BLaER1 treated with 17β-estradiol and CSF1 and Interleukin-3, amounts not matched to agents 10 nM and 100 nM (cell line): ENCODE results near the gene BCLAF3.

Source experiments
- H3K27ac ChIP-seq, 11 experiments: shearing (Covaris generic); formaldehyde crosslinking; 2 replicates each; pipeline ENCODE4 v1.8.1; 2022
- H3K27me3 ChIP-seq, 11 experiments: shearing (Covaris generic); formaldehyde crosslinking; 2 replicates each; pipeline ENCODE4 v1.8.1; 2022
- H3K36me3 ChIP-seq, 11 experiments: shearing (Covaris generic); formaldehyde crosslinking; 2 replicates each; pipeline ENCODE4 v1.8.1; 2022
- H3K4me1 ChIP-seq, 10 experiments: shearing (Covaris generic); formaldehyde crosslinking; 2 replicates each; pipeline ENCODE4 v1.8.1; 2022
- H3K4me2 ChIP-seq, 11 experiments: shearing (Covaris generic); formaldehyde crosslinking; 2 replicates each; pipeline ENCODE4 v1.8.1; 2022
- H3K4me3 ChIP-seq, 10 experiments: shearing (Covaris generic); formaldehyde crosslinking; 2 replicates each; pipeline ENCODE4 v1.8.1; 2022
- H3K9ac ChIP-seq, 11 experiments: shearing (Covaris generic); formaldehyde crosslinking; 2 replicates each; pipeline ENCODE4 v1.8.1; 2022
- H3K9me3 ChIP-seq, 11 experiments: shearing (Covaris generic); formaldehyde crosslinking; replicated peaks in 1 of 11; 2 replicates each; pipeline ENCODE4 v1.8.1; 2022
- H4K20me1 ChIP-seq, 11 experiments: shearing (Covaris generic); formaldehyde crosslinking; 2 replicates each; pipeline ENCODE4 v1.8.1; 2022
- Cebpa-rat ChIP-seq, 11 experiments: shearing (Covaris generic); IDR thresholded peaks; 2 replicates each; pipeline ENCODE4 v1.8.1; 2022

The BCLAF3 gene

DNA sequence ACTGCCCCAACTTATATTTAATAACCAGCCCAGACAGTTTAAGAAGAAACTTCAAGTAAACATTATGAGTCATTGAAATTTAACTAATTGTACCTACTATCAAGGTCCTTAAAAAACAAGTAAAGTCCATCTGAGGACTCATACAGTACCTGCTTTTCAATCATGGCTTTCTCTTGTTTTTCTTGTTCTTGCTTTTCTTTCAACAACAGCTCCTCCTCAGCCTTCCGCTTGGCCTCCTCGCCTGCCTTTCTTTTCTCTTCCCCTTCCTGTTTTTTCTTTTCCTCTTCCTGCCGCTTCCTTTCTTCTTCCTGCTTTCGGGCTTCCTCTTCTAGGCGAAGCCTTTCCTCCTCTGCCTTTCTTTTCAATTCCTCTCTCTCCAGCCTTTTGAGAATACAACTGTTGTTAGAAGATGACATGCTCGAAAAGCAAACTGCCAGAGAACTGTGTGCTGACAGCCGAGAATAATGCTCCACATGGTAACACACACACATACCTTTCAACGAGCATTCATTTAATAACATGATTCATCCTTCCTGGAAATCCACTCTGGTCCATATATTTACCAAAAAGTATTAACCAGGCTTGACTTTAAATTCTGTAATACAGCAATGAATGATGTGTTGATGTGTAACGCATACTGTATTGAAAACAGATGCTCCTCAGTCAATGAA is 25.2 kb upstream of the BCLAF3 start:
- H3K4me2 ChIP-seq: 0 out of 22 replicates have a peak overlapping the region, but pooled peaks of 1 of the 11 experiments have one; percentile 14
- no peak overlapping the region for H3K9ac ChIP-seq
- no peaks in the 10 kb centered on the region for H4K20me1 ChIP-seq
- no peak overlapping the region for H3K27ac ChIP-seq
- peaks cover 0 to 11% (median 0%) of the 10 kb centered on the region in 11 experiments; a peak in 3 of 22 replicates for H3K36me3 ChIP-seq
- no peaks in the 10 kb centered on the region for H3K27me3 ChIP-seq
- TF ChIP-seq Cebpa-rat (IDR thresholded peaks at IDR 0.05): no peak
- peaks cover 0 to 18% (median 9%) of the 10 kb centered on the region in 10 experiments; a peak in 9 of 20 replicates for H3K4me1 ChIP-seq
- H3K9me3 ChIP-seq: peaks cover 51 to 86% (median 67%) of the 10 kb centered on the region in 11 experiments
- H3K4me3 ChIP-seq: peak overlapping the region in 3 of 10 experiments; percentile 4 to 20 (median 18); a peak in 3 of 20 replicates

DNA sequence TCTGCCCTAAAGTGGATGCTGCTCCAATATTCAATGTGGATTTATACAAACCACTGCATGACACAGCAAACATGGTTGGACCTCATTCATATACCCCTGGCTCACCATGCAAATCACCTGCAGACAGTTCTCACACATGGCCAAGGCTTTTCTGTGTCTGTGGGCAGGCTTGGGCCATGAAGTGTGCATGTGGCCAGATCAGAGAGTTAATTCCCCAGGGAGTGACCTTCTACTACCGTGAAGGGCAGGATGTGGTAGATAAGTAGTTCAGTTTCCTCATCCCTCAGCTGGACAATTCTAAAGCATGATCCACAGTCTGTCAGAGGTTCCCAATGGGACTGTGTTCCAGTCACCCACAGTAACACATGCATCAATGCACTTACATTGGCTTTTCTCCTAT is 24.6 kb upstream of the BCLAF3 start:
- peaks cover 50 to 79% (median 62%) of the 10 kb centered on the region in 11 experiments for H3K9me3 ChIP-seq
- H3K4me3 ChIP-seq: peak overlapping the region in 3 of 10 experiments; percentile 4 to 20 (median 18); a peak in 3 of 20 replicates
- H4K20me1 ChIP-seq: no peaks in the 10 kb centered on the region
- no peak for TF ChIP-seq Cebpa-rat (IDR thresholded peaks at IDR 0.05)
- peak overlapping the region in 2 of 11 experiments; percentile 8 to 14; a peak in 2 of 22 replicates for H3K4me2 ChIP-seq
- H3K4me1 ChIP-seq: peaks cover 0 to 19% (median 9%) of the 10 kb centered on the region in 10 experiments; a peak in 9 of 20 replicates
- H3K27me3 ChIP-seq: no peaks in the 10 kb centered on the region
- H3K27ac ChIP-seq: no peak overlapping the region
- peaks cover 0 to 11% (median 0%) of the 10 kb centered on the region in 11 experiments; a peak in 3 of 22 replicates for H3K36me3 ChIP-seq
- H3K9ac ChIP-seq: no peak overlapping the region

DNA sequence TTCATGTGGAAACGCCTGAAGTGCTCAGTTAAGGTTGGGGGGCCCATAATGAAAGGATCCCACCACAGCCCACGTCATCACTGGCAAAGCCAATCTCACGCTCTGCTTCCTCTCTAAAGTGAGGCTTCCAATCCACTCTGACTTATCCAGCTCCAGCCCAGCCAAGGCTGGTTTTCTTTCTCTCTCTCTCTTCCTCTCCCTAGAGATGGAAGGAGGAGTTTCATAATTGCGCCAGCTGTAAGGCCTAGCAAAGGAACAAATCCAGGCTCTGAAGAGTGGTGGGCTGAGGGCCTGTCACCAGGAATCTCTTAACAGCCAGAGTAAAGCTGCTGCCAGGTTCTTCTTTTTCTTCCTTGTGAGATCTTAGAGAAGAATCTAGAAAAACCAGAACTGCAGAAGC is 20.7 kb upstream of the BCLAF3 start:
- Histone ChIP-seq H3K27ac (no peak overlapping the region), H3K4me1 (peaks cover 0 to 25% (median 11%) of the 10 kb centered on the region in 10 experiments; a peak in 10 of 20 replicates), H3K4me3 (no peak overlapping the region), H3K36me3 (peaks cover 0 to 11% (median 0%) of the 10 kb centered on the region in 11 experiments; a peak in 3 of 22 replicates), H3K4me2 (peak overlapping the region in 6 of 11 experiments; percentile 4 to 41 (median 20); a peak in 7 of 22 replicates), H3K27me3 (no peaks in the 10 kb centered on the region), H4K20me1 (no peaks in the 10 kb centered on the region), H3K9ac (no peak overlapping the region; a peak in 1 of 22 replicates), H3K9me3 (peaks cover 29 to 46% (median 31%) of the 10 kb centered on the region in 11 experiments)
- TF ChIP-seq Cebpa-rat (IDR thresholded peaks at IDR 0.05): no peak

DNA sequence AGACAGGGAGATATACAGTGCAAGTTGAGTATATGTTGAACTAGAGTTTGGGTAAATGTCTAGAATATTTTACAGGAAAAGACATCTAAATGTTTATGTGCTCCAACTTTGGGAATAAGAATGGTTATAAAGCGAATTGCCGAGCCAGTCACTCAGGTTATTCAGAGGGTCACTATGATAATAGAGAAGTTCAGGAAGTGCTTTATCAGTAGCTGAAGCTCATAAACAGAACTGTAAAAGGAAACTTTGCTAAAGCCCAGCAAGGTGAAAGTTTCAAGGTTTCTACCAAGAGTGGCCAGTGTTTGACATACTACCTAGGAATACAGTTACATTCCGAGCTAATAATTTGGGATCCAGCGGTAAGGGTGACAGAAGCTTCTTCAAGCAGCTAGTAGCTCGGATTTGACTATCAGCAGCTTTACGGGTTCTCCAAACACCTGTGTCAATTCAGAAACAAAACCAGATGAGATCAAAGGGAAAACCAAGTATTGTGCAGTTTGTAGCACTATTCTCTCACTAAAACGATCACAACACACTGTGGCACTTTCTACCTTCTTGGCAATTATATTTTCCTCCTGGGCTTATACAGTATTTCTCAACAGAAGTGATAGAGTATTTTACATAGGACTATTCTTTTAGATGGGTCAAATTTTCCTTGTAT is 17.2 kb upstream of the BCLAF3 start:
- H3K4me1 ChIP-seq: peaks cover 0 to 17% (median 9%) of the 10 kb centered on the region in 10 experiments; a peak in 8 of 20 replicates
- peaks cover 0 to 11% (median 5%) of the 10 kb centered on the region in 11 experiments; a peak in 9 of 22 replicates for H3K9me3 ChIP-seq
- no peak overlapping the region for H3K4me3 ChIP-seq
- no peaks in the 10 kb centered on the region for H3K27me3 ChIP-seq
- H3K4me2 ChIP-seq: no peak overlapping the region; a peak in 1 of 22 replicates
- H3K36me3 ChIP-seq: no peaks in the 10 kb centered on the region
- no peaks in the 10 kb centered on the region for H4K20me1 ChIP-seq
- no peak overlapping the region for H3K9ac ChIP-seq
- no peak for TF ChIP-seq Cebpa-rat (IDR thresholded peaks at IDR 0.05)
- H3K27ac ChIP-seq: no peak overlapping the region

DNA sequence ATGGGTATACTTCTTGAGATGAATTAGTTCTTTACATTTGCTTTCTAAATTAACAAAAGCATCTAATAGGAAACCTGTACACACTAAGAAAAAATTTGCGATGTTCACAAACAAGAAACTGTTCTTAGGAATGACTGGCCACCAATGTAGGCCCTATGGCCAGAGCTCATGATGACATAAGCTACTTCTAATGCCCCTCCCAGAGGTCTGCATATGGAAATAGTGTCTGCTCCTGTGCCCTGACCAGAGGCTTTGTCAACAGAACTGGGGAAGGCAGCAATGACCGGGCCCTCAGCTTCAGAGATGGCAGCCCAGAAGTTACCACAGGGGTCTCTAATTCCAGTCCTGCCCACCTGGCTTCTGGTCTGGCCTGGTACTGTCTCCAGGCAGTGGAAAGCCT is 15.0 kb upstream of the BCLAF3 start:
- no peaks in the 10 kb centered on the region for H4K20me1 ChIP-seq
- no peak overlapping the region for H3K9ac ChIP-seq
- no peak overlapping the region for H3K27ac ChIP-seq
- TF ChIP-seq Cebpa-rat (IDR thresholded peaks at IDR 0.05): no peak
- H3K36me3 ChIP-seq: no peaks in the 10 kb centered on the region
- H3K4me3 ChIP-seq: no peak overlapping the region
- H3K9me3 ChIP-seq: peaks cover 0 to 9% (median 0%) of the 10 kb centered on the region in 11 experiments; a peak in 3 of 22 replicates
- H3K4me1 ChIP-seq: peaks cover 0 to 8% (median 0%) of the 10 kb centered on the region in 10 experiments; a peak in 3 of 20 replicates
- H3K4me2 ChIP-seq: no peak overlapping the region
- no peaks in the 10 kb centered on the region for H3K27me3 ChIP-seq

DNA sequence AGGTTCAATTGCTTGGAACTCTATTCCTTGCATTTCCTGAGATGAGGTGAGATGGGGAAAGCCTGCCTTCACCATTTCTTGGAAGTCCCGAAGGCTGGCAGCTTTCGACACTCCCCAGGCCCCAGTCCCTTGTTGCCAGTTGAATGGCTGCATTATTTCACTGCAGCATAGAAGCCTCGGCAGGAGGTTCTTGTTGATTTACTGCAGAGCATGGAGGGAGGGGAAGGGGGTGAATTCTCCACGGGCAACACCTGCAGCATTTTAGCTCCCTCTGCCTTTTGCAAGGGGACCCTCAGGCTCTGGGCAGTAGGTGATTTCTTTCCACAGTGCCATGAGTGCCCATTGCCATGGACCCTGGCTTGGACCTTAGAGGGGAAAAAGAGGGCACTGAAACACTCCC is 10.7 kb upstream of the BCLAF3 start:
- no peak overlapping the region for H3K27ac ChIP-seq
- H4K20me1 ChIP-seq: no peaks in the 10 kb centered on the region
- TF ChIP-seq Cebpa-rat (IDR thresholded peaks at IDR 0.05): no peak
- H3K4me3 ChIP-seq: no peak overlapping the region
- H3K4me2 ChIP-seq: no peak overlapping the region
- H3K9me3 ChIP-seq: peaks cover 0 to 9% (median 0%) of the 10 kb centered on the region in 11 experiments; a peak in 3 of 22 replicates
- H3K9ac ChIP-seq: no peak overlapping the region
- peaks cover 0 to 11% (median 6%) of the 10 kb centered on the region in 10 experiments; a peak in 10 of 20 replicates for H3K4me1 ChIP-seq
- H3K36me3 ChIP-seq: no peaks in the 10 kb centered on the region
- no peaks in the 10 kb centered on the region for H3K27me3 ChIP-seq

DNA sequence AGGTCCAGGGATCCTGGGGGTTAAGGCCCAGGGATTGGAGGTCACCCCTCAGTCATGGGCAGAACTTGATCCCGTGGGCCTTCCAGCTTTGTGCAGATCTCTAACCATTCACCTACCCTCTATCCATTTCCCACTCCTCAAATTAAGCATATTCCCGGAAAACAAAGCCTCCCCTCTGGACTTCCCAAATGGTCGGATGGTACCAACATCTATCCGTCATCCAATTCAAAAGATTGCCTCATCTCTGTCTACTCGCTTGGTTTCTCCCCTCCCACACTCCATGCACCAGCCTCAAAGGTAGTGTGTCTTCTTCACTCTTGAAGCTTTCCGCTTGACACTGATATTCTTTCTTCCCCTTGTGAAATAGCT is 473 bp upstream of the BCLAF3 start:
- Histone ChIP-seq H4K20me1 (peaks cover 0 to 11% (median 0%) of the 10 kb centered on the region in 11 experiments; a peak in 4 of 22 replicates), H3K9me3 (peaks cover 0 to 6% (median 4%) of the 10 kb centered on the region in 11 experiments; a peak in 6 of 22 replicates), H3K27me3 (no peaks in the 10 kb centered on the region), H3K4me1 (peaks cover 4 to 19% (median 8%) of the 10 kb centered on the region in 10 experiments; a peak in 10 of 20 replicates), H3K4me3 (peak overlapping the region in 9 of 10 experiments; percentile 30 to 83 (median 44); a peak in 15 of 20 replicates), H3K36me3 (no peaks in the 10 kb centered on the region), H3K4me2 (peak overlapping the region; percentile 32 to 64 (median 52)), H3K9ac (peak overlapping the region in 6 of 11 experiments; percentile 22 to 80 (median 54); a peak in 7 of 22 replicates), H3K27ac (peak overlapping the region in 9 of 11 experiments; percentile 5 to 65 (median 43); a peak in 13 of 22 replicates)
- no peak for TF ChIP-seq Cebpa-rat (IDR thresholded peaks at IDR 0.05)

DNA sequence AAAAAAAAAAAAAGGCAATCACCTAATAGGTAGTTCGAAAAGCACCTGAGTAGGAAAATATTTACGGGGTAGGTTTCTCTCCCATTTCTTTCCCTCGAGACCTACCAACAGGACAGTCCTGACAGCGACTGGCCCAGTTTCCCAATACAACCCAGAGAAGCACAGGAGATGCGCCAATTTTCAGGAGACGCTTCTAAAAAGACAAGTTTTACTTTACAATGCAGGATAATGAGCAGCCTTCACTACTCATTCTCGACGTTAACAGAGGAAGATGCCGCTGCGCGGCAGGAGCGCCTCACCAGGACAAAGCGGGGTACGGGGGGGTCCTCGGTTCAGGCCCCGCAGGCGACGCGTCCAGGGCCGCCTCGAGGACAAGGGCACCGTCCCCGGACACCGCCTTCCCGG is 708 bp downstream of the BCLAF3 start:
- H3K4me3 ChIP-seq: peak overlapping the region; percentile 71 to 84 (median 76)
- H4K20me1 ChIP-seq: peaks cover 0 to 11% (median 0%) of the 10 kb centered on the region in 11 experiments; a peak in 4 of 22 replicates
- peaks cover 4 to 19% (median 8%) of the 10 kb centered on the region in 10 experiments; a peak in 10 of 20 replicates for H3K4me1 ChIP-seq
- no peak for TF ChIP-seq Cebpa-rat (IDR thresholded peaks at IDR 0.05)
- peak overlapping the region; percentile 68 to 83 (median 76) for H3K4me2 ChIP-seq
- peak overlapping the region; percentile 71 to 87 (median 80) for H3K9ac ChIP-seq
- H3K36me3 ChIP-seq: peaks cover 0 to 6% (median 4%) of the 10 kb centered on the region in 11 experiments; a peak in 8 of 22 replicates
- H3K9me3 ChIP-seq: peaks cover 5 to 12% (median 9%) of the 10 kb centered on the region in 11 experiments; a peak in 19 of 22 replicates
- H3K27ac ChIP-seq: peak overlapping the region; percentile 56 to 80 (median 71); a peak in 20 of 22 replicates
- H3K27me3 ChIP-seq: no peaks in the 10 kb centered on the region
